Measurements from ENCODE around the gene DYNC1H1.
"Not testable (repeated sequence)": the region's sequence is repeated elsewhere in the genome, so short reads cannot be mapped to it uniquely, and the experiment has no call there.

DYNC1H1 gene

GRCh38 chr14:102075155-102075554, 110.8 kb downstream of the DYNC1H1 start:
- Histone ChIP-seq H3K4me2 (ENCODE audit: low read length) (no peak overlapping the region), H3K9ac (no peak overlapping the region), H3K9me3 (ENCODE audit: control insufficient read depth, low read length) (no peaks in the 10 kb centered on the region), H3K4me1 (no peaks in the 10 kb centered on the region), H3K27ac (no peak overlapping the region), H3K79me2 (no peaks in the 10 kb centered on the region), H3K27me3 (ENCODE audit: control insufficient read depth, insufficient read depth, low read length) (no peaks in the 10 kb centered on the region), H3K36me3 (ENCODE audit: control insufficient read depth, insufficient read depth, low read length) (no peaks in the 10 kb centered on the region), H3K4me3 (ENCODE audit: low read depth, low read length) (no peak overlapping the region), H2AFZ (no peak overlapping the region)
- TF ChIP-seq, protein P1, sequence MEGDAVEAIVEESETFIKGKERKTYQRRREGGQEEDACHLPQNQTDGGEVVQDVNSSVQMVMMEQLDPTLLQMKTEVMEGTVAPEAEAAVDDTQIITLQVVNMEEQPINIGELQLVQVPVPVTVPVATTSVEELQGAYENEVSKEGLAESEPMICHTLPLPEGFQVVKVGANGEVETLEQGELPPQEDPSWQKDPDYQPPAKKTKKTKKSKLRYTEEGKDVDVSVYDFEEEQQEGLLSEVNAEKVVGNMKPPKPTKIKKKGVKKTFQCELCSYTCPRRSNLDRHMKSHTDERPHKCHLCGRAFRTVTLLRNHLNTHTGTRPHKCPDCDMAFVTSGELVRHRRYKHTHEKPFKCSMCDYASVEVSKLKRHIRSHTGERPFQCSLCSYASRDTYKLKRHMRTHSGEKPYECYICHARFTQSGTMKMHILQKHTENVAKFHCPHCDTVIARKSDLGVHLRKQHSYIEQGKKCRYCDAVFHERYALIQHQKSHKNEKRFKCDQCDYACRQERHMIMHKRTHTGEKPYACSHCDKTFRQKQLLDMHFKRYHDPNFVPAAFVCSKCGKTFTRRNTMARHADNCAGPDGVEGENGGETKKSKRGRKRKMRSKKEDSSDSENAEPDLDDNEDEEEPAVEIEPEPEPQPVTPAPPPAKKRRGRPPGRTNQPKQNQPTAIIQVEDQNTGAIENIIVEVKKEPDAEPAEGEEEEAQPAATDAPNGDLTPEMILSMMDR (IDR thresholded peaks at IDR 0.05), result no peak

- Histone ChIP-seq H3K4me1 (peaks cover 7% of the 10 kb centered on the region), H3K27me3 (ENCODE audit: control insufficient read depth, insufficient read depth, low read length) (no peaks in the 10 kb centered on the region), H3K4me2 (ENCODE audit: low read length) (no peak overlapping the region), H3K36me3 (ENCODE audit: control insufficient read depth, insufficient read depth, low read length) (no peaks in the 10 kb centered on the region), H3K9ac (no peak overlapping the region), H3K79me2 (no peaks in the 10 kb centered on the region), H3K9me3 (ENCODE audit: control insufficient read depth, low read length) (no peaks in the 10 kb centered on the region), H2AFZ (no peak overlapping the region), H3K4me3 (ENCODE audit: low read depth, low read length) (no peak overlapping the region), H3K27ac (no peak overlapping the region)
- TF ChIP-seq, protein P1 (IDR thresholded peaks at IDR 0.05), result no peak
Observed at GRCh38 chr14:102077382-102077709, 113.0 kb downstream of the DYNC1H1 start.

DNA sequence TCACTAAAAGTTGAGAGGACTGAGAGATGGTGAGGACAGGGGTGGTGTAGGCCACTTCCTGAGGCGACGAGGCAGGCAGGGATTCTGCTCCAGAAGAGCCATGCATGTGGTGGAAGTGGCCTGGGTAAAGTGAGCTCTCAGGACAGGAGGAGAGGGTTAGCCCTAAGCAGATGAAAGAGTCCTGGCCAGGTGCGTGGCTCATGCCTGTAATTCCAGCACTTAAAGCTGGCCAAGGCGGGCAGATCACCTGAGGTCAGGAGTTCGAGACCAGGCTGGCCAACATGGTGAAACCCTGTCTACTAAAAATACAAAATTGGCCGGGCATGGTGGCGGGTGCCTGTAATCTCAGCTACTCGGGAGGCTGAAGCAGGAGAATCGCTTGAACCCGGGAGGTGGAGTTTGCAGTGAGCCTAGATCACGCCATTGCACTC, 114.0 kb downstream of the DYNC1H1 start:
- H3K79me2 ChIP-seq; H3K9ac ChIP-seq; H2AFZ ChIP-seq; H3K36me3 ChIP-seq (ENCODE audit: control insufficient read depth, insufficient read depth, low read length); H3K4me2 ChIP-seq (ENCODE audit: low read length); H3K27ac ChIP-seq; H3K4me3 ChIP-seq (ENCODE audit: low read depth, low read length); H3K27me3 ChIP-seq (ENCODE audit: control insufficient read depth, insufficient read depth, low read length); H3K9me3 ChIP-seq (ENCODE audit: control insufficient read depth, low read length): not testable (repeated sequence)
- H3K4me1 ChIP-seq, result peaks cover 14% of the 10 kb centered on the region

DNA sequence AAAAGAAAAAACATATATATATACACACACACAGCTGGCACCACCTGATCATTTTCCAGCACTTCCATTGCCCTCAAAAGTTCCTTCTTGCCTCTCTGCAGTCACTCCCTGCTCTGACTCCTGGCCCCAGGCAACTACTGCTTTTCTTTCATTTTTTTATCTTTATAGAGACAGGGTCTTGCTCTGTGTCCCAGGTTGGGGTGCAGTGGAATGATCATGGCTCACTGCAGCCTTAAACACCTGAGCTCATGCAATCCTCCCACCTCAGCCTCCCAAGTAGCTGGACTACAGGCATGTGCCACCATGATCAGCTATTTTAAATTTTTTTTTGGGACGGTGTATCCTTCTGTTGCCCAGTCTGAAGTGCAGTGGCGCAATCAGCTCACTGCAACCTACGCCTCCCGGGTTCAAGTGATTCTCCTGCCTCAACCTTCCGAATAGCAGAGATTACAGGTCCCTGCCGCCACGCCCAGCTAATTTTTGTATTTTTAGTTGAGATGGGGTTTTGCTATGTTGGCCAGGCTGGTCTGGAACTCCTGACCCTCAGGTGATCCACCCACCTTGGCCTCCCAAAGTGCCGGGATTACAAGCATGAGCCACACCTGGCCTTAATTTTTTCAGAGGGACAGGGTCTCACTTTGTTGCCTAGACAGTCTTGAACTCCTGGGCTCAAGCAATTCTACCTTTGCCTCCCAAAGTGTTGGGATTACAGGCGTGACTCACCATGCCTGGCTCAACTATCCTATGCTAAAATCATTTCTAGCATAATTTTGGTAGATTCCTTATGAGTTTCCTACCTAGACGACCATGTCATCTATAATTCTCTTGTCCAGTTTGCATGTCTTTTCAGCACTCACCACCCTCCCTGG, 114.7 kb downstream of the DYNC1H1 start:
- Histone ChIP-seq H3K27me3 (ENCODE audit: control insufficient read depth, insufficient read depth, low read length) (no peaks in the 10 kb centered on the region), H3K4me1 (peaks cover 21% of the 10 kb centered on the region), H3K9ac (no peak overlapping the region), H3K36me3 (ENCODE audit: control insufficient read depth, insufficient read depth, low read length) (no peaks in the 10 kb centered on the region), H3K4me2 (ENCODE audit: low read length) (no peak overlapping the region), H3K79me2 (peaks cover 3% of the 10 kb centered on the region), H3K4me3 (ENCODE audit: low read depth, low read length) (no peak overlapping the region), H3K9me3 (ENCODE audit: control insufficient read depth, low read length) (no peaks in the 10 kb centered on the region), H3K27ac (no peak overlapping the region), H2AFZ (no peak overlapping the region)
- TF ChIP-seq, protein P1 (IDR thresholded peaks at IDR 0.05), result no peak

DNA sequence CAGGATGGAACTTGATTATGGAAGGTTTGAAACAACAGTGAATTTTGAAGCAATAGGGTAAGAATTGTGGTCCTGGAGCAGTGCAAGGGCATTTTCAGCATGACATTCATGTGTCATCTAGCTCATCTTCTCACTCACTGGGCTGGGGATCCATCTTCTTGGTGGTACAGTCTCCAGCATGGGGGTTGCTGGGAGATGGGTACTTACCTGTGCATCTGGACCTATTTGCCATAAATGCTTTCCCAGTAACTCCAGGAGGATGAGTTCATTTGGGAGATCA, 115.3 kb downstream of the DYNC1H1 start:
- Histone ChIP-seq H3K27ac (no peak overlapping the region), H2AFZ (no peak overlapping the region), H3K27me3 (ENCODE audit: control insufficient read depth, insufficient read depth, low read length) (no peaks in the 10 kb centered on the region), H3K4me2 (ENCODE audit: low read length) (no peak overlapping the region), H3K9me3 (ENCODE audit: control insufficient read depth, low read length) (no peaks in the 10 kb centered on the region), H3K4me1 (peaks cover 25% of the 10 kb centered on the region), H3K4me3 (ENCODE audit: low read depth, low read length) (no peak overlapping the region), H3K36me3 (ENCODE audit: control insufficient read depth, insufficient read depth, low read length) (no peaks in the 10 kb centered on the region), H3K79me2 (peaks cover 4% of the 10 kb centered on the region), H3K9ac (no peak overlapping the region)
- TF ChIP-seq, protein P1 (IDR thresholded peaks at IDR 0.05), result no peak
